Measurements from ENCODE around the gene LRRC4. TPM values are rescaled to one million over a fixed set of nuclear protein-coding genes. Genes with fewer than 3 reads are reported as not detected.

The LRRC4 gene
- total RNA-seq, 1 experiment from 2014 or later = 0.98 TPM

- no peak for DNase-seq (ENCODE audit: low read depth)
Observed at GRCh38 chr7:127979728-127980126, 51.5 kb downstream of the LRRC4 start.

DNA sequence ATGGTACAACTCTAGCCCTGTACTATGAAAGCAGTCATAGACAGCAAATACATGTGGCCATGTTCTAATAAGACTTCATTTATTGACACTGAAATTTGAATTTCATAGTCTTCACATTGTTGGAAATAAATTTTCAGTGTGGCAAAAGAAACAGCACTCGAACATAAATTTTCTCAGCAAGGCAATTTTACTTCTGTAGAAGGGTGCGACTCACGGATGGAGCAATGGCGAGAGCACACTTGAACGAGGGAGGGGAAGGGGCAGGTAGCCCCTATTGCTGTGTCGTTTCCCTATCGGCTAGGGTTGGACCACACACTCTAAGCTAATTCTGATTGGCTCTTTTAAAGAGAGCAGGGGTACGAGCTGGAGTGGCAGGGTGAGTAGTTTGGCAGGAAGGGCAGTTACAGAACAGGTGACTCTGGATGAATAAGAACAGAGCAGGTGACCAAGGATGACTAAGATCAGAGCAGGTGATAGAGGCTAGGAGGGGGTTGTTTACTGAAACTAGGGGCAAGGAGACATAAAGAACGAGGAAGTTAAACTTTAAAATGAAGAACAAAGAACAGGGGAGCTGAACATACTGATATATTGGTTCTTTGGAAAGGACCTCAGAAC, 52.0 kb downstream of the LRRC4 start:
- DNase-seq (ENCODE audit: low read depth) = no peak

DNA sequence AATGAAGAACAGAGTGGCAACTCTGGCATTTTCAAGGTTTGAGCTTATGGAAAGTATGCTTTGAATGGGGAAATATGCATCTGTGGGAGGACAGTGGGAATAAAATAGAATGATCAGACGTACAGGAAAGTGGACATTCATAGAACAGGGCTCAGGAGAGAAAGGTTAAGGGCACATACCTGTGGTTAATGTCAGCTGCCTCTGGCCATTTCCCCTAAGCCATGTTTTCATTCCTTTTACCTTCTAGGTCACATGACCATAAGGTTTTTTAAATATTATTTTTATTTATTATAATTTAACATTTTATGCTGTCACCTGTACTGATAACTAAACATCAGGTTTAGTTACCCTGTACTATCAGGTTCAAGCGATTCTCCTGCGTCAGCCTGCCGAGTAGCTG, 52.8 kb downstream of the LRRC4 start:
- DNase-seq (ENCODE audit: low read depth) = no peak

Other genes starting within 250 kb of the LRRC4 start
- not detected in 2 replicates for gene LEP, start 209.8 kb upstream of the LRRC4 start, total RNA-seq (2014; rRNA removed)

All from LHCN-M2 (cell line).